22Rv1 (cell line): ENCODE data around the gene INSM2.

ENCODE experiments used
- CTCF ChIP-seq: fragments of 450-650 bp; IDR thresholded peaks from 2 replicates; pipeline ENCODE4 v1.5.1; 2017; ENCODE audit warnings: mild to moderate bottlenecking
- ZFX ChIP-seq: fragments of 450-650 bp; IDR thresholded peaks from 2 replicates; pipeline ENCODE4 v1.6.1; 2017; ENCODE audit warnings: antibody characterized with exemption, borderline replicate concordance

DNA sequence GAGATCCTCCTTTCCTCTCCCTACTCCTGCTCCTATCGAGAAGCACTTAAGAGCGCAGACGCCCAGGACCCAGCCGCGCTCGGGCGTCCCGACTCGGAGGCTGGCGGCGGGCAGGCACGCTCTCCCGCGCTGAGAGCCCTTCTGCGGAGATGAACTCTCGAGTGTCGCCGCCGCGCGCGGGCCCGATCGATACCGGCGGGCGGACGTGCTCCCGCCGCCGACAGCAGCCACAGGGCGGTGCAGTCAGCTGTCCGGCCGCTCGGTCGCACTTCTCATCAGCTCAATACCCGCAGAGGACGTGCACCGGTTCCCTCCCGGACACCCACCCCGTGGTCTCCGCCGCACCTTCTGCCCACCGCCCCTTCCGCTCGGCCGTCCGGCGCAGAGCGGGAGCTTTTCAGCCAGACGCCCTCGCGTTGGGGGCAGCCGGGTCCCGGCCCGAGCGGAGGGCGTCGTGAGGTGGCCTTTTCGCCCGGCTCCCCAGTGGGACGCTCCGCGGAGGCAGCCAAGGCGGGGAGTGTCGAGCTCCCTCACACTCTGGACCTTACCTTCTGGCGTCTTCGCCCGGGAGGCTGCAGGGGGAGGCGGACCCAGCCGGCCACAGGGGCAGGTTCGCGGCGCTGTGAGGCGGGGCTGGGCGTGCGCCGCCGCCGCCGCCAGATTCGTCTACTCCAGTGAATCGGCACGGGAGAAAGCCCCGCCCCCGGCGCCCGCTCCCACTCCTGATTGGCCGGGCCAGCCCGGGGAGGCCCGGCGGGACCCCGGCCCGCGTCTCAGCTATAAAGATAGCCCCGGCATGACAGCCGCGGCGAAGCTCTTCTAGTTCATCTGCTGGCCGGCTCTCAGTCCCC, at the start of gene INSM2:
- peak; percentile 12; the same call in 1 of the 2 replicates for TF ChIP-seq CTCF
- no peak for TF ChIP-seq ZFX
